Measurements from ENCODE around the gene MAN2B2.

GRCh38 chr4:6561706-6562371 lies 13.2 kb upstream of the MAN2B2 start:
- no peak for TF ChIP-seq EZH2 (IDR thresholded peaks at IDR 0.05; ENCODE audit: borderline replicate concordance)
- TF ChIP-seq CTCF (IDR thresholded peaks at IDR 0.05; ENCODE audit: poor library complexity), result no peak

Data from hepatocyte (in vitro differentiated cells).